Breast epithelium (tissue), 4 donors: ENCODE results near the gene TANK. TPM values are rescaled to one million over a fixed set of nuclear protein-coding genes. Genes with fewer than 3 reads are reported as not detected.

ENCODE experiments used
- DNase-seq, 2 donors: peaks; one replicate each; pipeline ENCODE4 v3.0.0-alpha.2; 2019; ENCODE audit warnings: low spot score in 2 of 2
- H3K27ac ChIP-seq, 2 donors: fragments of 200-600 bp; sonication (generic) in 1 of 2; one replicate each; pipeline ENCODE4 v1.5.1; 2016 to 2019; ENCODE audit warnings: mild to moderate bottlenecking in 1 of 2
- H3K27me3 ChIP-seq, 2 donors: fragments of 200-600 bp; sonication (generic) in 1 of 2; one replicate each; pipeline versions ENCODE4 v1.5.1 to v1.6.0; 2017 to 2019; ENCODE audit warnings: control low read depth in 1 of 2, mild to moderate bottlenecking in 1 of 2
- H3K36me3 ChIP-seq: fragments of 200-600 bp; one replicate; pipeline ENCODE4 v1.5.1; 2019
- H3K4me1 ChIP-seq, 2 donors: fragments of 200-600 bp; sonication (generic); one replicate each; pipeline ENCODE4 v1.5.1; 2016 to 2019; ENCODE audit warnings: control low read depth in 1 of 2
- H3K4me3 ChIP-seq, 3 donors: fragments of 200-600 bp; sonication (generic); 1 replicate in 2 of 3; 2 replicates in 1 of 3; pipeline ENCODE4 v1.5.1; 2016 to 2019; ENCODE audit warnings: mild to moderate bottlenecking in 3 of 3, moderate library complexity in 2 of 3
- H3K9me3 ChIP-seq, 2 donors: fragments of 200-600 bp; sonication (generic) in 1 of 2; one replicate each; pipeline ENCODE4 v1.5.1; 2016 to 2019; ENCODE audit warnings: control low read depth in 1 of 2
- POLR2A ChIP-seq: fragments of 450-650 bp; IDR thresholded peaks from one replicate; pipeline ENCODE4 v1.6.1; 2016; ENCODE audit warnings: antibody characterized with exemption, mild to moderate bottlenecking, moderate library complexity
- POLR2AphosphoS5 ChIP-seq, 3 donors: sonication (generic); formaldehyde crosslinking; IDR thresholded peaks; one replicate each; pipeline ENCODE4 v1.6.1; 2017; ENCODE audit warnings: antibody characterized with exemption in 3 of 3
- intact Hi-C: fragments of 100-400 bp; cut with DNase I; formaldehyde crosslinking; loops from one replicate; pipeline ENCODE4 v1.15.1; 2023; ENCODE audit warnings: low total_unique reads
- total RNA-seq, 3 donors: library from RNA; depleted of rRNA; stranded (reverse); fragments of >200 nt; gene quantifications; one replicate each; pipeline ENCODE4 v1.1.0, GENCODE V29; 2016
- TF ChIP-seq, protein P1 (sequence below), 3 donors: fragments of 450-650 bp; IDR thresholded peaks; one replicate each; pipeline ENCODE4 v1.5.1; 2016 to 2017; ENCODE audit warnings: antibody characterized with exemption in 3 of 3, mild to moderate bottlenecking in 3 of 3, moderate library complexity in 3 of 3

Gene TANK
- total RNA-seq, 3 donors from 2014 or later: 128 to 242 (median 166) TPM

GRCh38 chr2:161133366-161133765, 26.9 kb upstream of the TANK start:
- intact Hi-C loops: no loop called here
- no peaks in the 10 kb centered on the region for H3K9me3 ChIP-seq
- TF ChIP-seq POLR2A (no peak), POLR2AphosphoS5 (IDR thresholded peaks at IDR 0.05) (no peak)
- TF ChIP-seq, protein P1, sequence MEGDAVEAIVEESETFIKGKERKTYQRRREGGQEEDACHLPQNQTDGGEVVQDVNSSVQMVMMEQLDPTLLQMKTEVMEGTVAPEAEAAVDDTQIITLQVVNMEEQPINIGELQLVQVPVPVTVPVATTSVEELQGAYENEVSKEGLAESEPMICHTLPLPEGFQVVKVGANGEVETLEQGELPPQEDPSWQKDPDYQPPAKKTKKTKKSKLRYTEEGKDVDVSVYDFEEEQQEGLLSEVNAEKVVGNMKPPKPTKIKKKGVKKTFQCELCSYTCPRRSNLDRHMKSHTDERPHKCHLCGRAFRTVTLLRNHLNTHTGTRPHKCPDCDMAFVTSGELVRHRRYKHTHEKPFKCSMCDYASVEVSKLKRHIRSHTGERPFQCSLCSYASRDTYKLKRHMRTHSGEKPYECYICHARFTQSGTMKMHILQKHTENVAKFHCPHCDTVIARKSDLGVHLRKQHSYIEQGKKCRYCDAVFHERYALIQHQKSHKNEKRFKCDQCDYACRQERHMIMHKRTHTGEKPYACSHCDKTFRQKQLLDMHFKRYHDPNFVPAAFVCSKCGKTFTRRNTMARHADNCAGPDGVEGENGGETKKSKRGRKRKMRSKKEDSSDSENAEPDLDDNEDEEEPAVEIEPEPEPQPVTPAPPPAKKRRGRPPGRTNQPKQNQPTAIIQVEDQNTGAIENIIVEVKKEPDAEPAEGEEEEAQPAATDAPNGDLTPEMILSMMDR (IDR thresholded peaks at IDR 0.05): no peak
- no peak overlapping the region for H3K4me3 ChIP-seq
- H3K27me3 ChIP-seq: no peaks in the 10 kb centered on the region
- H3K27ac ChIP-seq: peak overlapping the region; percentile 10 to 83
- H3K4me1 ChIP-seq: peaks cover 0 to 7% of the 10 kb centered on the region in 2 donors
- no peak for DNase-seq
- H3K36me3 ChIP-seq: no peaks in the 10 kb centered on the region

DNA sequence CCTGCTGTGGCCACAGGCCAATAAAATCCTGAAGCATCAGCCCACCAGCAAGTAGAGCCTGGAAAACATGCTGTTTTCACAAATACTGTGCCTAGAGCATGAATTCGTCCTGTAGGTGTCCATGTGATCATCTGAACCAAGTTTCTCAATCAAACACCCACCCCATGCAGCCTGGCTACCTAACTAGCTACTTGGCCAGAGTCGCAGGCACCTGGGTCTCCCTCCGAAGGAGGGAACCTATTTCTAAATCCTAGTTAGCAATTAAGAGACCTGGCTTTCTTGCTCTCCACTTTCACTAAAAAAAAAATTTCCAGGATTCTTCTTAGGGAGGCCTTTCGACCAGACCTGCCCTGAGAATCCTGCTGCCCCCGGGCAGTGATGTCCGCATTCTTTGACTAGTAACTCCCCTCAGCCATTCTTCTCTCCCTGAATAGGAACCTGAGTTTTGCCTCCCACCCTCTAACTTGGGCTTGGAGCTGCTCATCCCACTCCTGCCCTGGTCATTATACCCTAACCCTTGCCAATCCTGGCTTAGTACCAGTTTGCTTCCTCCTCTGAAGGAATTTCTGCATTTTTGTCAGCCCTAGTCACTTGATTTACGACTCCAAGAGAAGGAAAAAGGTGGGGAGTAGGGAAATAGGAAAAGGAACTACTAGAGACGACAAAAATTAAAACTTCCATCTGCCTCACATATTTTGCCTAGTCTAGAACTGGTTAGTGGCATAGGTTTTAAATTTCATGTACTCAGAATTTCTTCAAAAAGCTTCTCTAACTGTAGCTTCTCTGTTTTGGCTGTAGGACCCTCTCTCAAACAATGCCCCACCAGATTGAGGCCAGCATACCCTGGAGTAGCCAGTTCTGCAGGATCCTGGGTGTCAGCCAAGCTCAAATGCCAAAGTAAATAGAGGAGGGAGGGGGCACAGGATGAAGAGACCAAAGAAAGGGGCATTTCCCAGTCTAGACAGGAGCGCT, 25.4 kb upstream of the TANK start:
- peak in 1 of 2 donors; percentile 58 for DNase-seq
- intact Hi-C loops: no loop called here
- H3K27me3 ChIP-seq: no peaks in the 10 kb centered on the region
- H3K9me3 ChIP-seq: no peaks in the 10 kb centered on the region
- peaks cover 0 to 7% of the 10 kb centered on the region in 2 donors for H3K4me1 ChIP-seq
- TF ChIP-seq POLR2AphosphoS5 (IDR thresholded peaks at IDR 0.05): no peak
- no peak for TF ChIP-seq POLR2A
- TF ChIP-seq, protein P1 (IDR thresholded peaks at IDR 0.05): no peak
- peak overlapping the region; percentile 73 to 83 for H3K27ac ChIP-seq
- H3K36me3 ChIP-seq: no peaks in the 10 kb centered on the region
- peak overlapping the region in 2 of 3 donors; percentile 8 to 9 for H3K4me3 ChIP-seq

DNA sequence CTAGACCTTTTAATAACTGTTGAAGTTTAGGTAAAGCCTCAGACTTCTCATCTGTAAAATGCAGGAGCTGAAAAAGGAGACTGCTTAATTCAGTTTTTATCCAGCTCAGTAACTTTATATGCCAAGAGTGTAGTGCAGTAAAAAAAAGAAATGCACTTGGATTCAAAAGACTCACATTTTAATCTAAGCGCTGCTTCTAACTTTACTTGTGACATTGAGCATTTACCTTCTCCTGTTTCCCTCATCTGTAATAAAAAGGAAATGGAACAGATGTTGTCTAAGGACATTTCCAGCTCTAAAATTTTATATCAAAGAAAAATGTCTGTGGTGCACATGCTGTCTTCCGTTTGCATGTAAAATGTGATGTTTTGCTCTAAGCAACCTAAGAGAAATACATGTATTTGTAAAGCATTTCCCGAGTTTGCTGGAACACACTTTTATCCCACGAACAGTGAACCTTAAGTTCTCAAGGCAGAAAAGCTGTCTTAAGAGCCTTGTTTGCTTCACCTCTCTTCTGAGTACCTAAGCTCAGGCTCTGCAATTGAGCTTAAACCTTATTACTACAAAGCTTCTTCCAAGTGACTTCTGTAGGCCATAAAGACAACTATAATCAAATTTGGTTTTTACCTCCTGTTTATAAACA, 24.2 kb upstream of the TANK start:
- DNase-seq: no peak
- intact Hi-C loops: no loop called here
- H3K36me3 ChIP-seq: no peaks in the 10 kb centered on the region
- TF ChIP-seq, protein P1 (IDR thresholded peaks at IDR 0.05): no peak
- TF ChIP-seq POLR2A (no peak), POLR2AphosphoS5 (IDR thresholded peaks at IDR 0.05) (no peak)
- H3K4me1 ChIP-seq: peaks cover 0 to 7% of the 10 kb centered on the region in 2 donors
- H3K4me3 ChIP-seq: peak overlapping the region in 2 of 3 donors; percentile 40 to 60
- no peaks in the 10 kb centered on the region for H3K27me3 ChIP-seq
- H3K27ac ChIP-seq: peak overlapping the region; percentile 83 to 85
- H3K9me3 ChIP-seq: no peaks in the 10 kb centered on the region

DNA sequence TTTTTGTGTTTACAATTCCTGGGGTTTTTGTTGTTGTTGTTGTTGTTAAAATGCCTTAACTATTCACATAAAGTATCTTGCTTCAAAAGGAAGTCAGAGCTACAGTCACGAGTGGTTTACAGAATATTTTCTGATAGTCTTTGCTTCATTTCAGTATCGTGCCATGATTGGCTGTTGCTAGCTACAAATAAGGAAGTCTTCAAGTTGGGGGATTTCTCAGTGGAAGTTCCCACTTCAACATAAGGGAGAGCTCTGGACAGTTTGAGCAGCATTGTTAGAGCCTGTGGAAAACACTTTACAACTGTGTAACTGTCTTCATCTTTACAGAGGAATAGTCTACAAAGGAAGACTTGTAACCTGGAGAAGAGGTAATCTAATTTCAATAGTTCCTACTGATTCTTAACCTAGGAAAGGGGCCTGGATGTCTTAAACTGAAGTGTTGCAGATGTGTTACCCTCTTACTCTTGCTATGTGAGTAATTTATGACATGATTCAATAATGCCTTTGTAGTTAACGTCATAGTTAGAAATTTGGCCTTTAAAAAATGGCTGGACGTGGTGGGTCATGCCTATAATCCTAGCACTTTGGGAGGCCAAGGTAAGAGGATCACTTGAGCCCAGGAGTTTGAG, 23.4 kb upstream of the TANK start:
- no peaks in the 10 kb centered on the region for H3K9me3 ChIP-seq
- TF ChIP-seq, protein P1 (IDR thresholded peaks at IDR 0.05): no peak
- TF ChIP-seq POLR2AphosphoS5 (IDR thresholded peaks at IDR 0.05) (peak in 1 of 3 donors; percentile 63), POLR2A (peak; percentile 49)
- DNase-seq: no peak
- H3K4me1 ChIP-seq: peaks cover 0 to 7% of the 10 kb centered on the region in 2 donors
- peak overlapping the region in 2 of 3 donors; percentile 40 to 60 for H3K4me3 ChIP-seq
- peak overlapping the region; percentile 83 to 85 for H3K27ac ChIP-seq
- H3K36me3 ChIP-seq: no peaks in the 10 kb centered on the region
- no peaks in the 10 kb centered on the region for H3K27me3 ChIP-seq
- intact Hi-C loops: no loop called here
